PFSK-1 (cell line): Measurements from ENCODE around the gene STAT6.

Experiments used
- FOXP2 ChIP-seq: optimal IDR thresholded peaks from 2 replicates; pipeline ENCODE3; 2011; ENCODE audit warnings: borderline replicate concordance, control low read depth, inconsistent platforms; ENCODE audit not compliant: insufficient read depth; ENCODE audit errors: extremely low read length, extremely low read depth
- POLR2AphosphoS5 ChIP-seq: IDR thresholded peaks from 2 replicates; pipeline ENCODE4 v1.6.1; 2012; ENCODE audit warnings: low read depth, mild to moderate bottlenecking, control low read depth, low read length, moderate library complexity
- REST ChIP-seq, 2 experiments: IDR thresholded peaks; 2 replicates each; pipeline versions ENCODE4 v1.6.1 to v1.8.0; 2011 to 2012; ENCODE audit warnings: low read depth in 2 of 2, low read length in 2 of 2, control low read depth in 1 of 2, inconsistent platforms in 1 of 2, mild to moderate bottlenecking in 1 of 2, moderate library complexity in 1 of 2; ENCODE audit not compliant: insufficient read depth in 1 of 2
- SIN3A ChIP-seq: IDR thresholded peaks from 2 replicates; pipeline ENCODE4 v1.6.1; 2012; ENCODE audit warnings: mild to moderate bottlenecking, low read length, moderate library complexity, borderline replicate concordance; ENCODE audit not compliant: insufficient read depth
- TAF1 ChIP-seq: IDR thresholded peaks from 2 replicates; pipeline ENCODE4 v1.6.1; 2012; ENCODE audit warnings: low read length, control low read depth, borderline replicate concordance; ENCODE audit not compliant: insufficient read depth

STAT6 gene

GRCh38 chr12:57126561-57126960 lies 15.4 kb upstream of the STAT6 start:
- TF ChIP-seq SIN3A (no peak), TAF1 (no peak), FOXP2 (no peak), REST (IDR thresholded peaks at IDR 0.05; ENCODE audit: insufficient read depth in 1 of 2, low read depth in 2 of 2, low read length in 2 of 2) (no peak), POLR2AphosphoS5 (no peak)

GRCh38 chr12:57126061-57126460 lies 14.9 kb upstream of the STAT6 start:
- no peak for TF ChIP-seq FOXP2
- no peak for TF ChIP-seq TAF1
- TF ChIP-seq SIN3A = no peak
- TF ChIP-seq POLR2AphosphoS5 = no peak
- no peak for TF ChIP-seq REST (IDR thresholded peaks at IDR 0.05; ENCODE audit: insufficient read depth in 1 of 2, low read depth in 2 of 2, low read length in 2 of 2)

GRCh38 chr12:57124261-57124877 lies 13.2 kb upstream of the STAT6 start:
- TF ChIP-seq FOXP2 (no peak), SIN3A (no peak)

- TF ChIP-seq TAF1 = no peak
- TF ChIP-seq POLR2AphosphoS5 = no peak
- TF ChIP-seq SIN3A = no peak
- TF ChIP-seq REST (IDR thresholded peaks at IDR 0.05; ENCODE audit: insufficient read depth in 1 of 2, low read depth in 2 of 2, low read length in 2 of 2) = no peak
- TF ChIP-seq FOXP2 = no peak
Observed at GRCh38 chr12:57123813-57124212, 12.7 kb upstream of the STAT6 start.

GRCh38 chr12:57119294-57120085 lies 8.3 kb upstream of the STAT6 start:
- TF ChIP-seq POLR2AphosphoS5 (no peak), TAF1 (no peak), REST (IDR thresholded peaks at IDR 0.05; ENCODE audit: insufficient read depth in 1 of 2, low read depth in 2 of 2, low read length in 2 of 2) (no peak), FOXP2 (no peak), SIN3A (no peak)
